ENCODE results near the gene CNTNAP2. TPM values are rescaled to one million over a fixed set of nuclear protein-coding genes. Genes with fewer than 3 reads are reported as not detected.

CNTNAP2 gene
- total RNA-seq, 1 donor from 2014 or later = 0.27 TPM

DNA sequence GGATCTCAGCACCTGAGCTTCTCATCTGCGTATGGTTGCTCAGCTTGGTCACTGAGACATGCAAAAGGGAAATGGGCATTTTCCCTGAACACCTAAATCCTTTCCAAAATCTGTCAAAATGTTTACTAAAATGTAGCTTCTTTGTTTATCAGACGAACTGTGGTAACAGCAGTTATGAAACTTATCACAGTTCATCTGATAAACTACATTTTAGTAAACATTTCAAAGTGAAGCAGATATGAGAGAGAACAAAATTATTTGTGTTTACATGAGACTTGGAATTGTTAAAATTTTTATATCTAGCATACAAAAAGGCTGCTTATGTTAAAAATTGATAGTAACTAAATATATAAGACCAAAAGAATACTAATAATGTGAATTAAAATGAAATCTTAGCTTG, 1900.5 kb downstream of the CNTNAP2 start:
- Mint-ChIP-seq H3K4me1 (ENCODE audit: low read depth) (no peaks in the 10 kb centered on the region), H3K36me3 (ENCODE audit: low read depth) (no peaks in the 10 kb centered on the region), H3K4me3 (ENCODE audit: unreplicated experiment) (no peak overlapping the region), H3K9me3 (ENCODE audit: low read depth) (no peaks in the 10 kb centered on the region), H3K27me3 (ENCODE audit: low read depth) (peaks cover 5% of the 10 kb centered on the region), H3K27ac (ENCODE audit: unreplicated experiment) (no peak overlapping the region)
- DNase-seq (ENCODE audit: low spot score) = no peak
- TF ChIP-seq CTCF (IDR thresholded peaks at IDR 0.05) = no peak

- Mint-ChIP-seq H3K36me3 (ENCODE audit: low read depth) (no peaks in the 10 kb centered on the region), H3K27ac (ENCODE audit: unreplicated experiment) (no peak overlapping the region), H3K4me3 (ENCODE audit: unreplicated experiment) (no peak overlapping the region), H3K4me1 (ENCODE audit: low read depth) (no peaks in the 10 kb centered on the region), H3K9me3 (ENCODE audit: low read depth) (no peaks in the 10 kb centered on the region), H3K27me3 (ENCODE audit: low read depth) (peaks cover 5% of the 10 kb centered on the region)
- no peak for TF ChIP-seq CTCF (IDR thresholded peaks at IDR 0.05)
- DNase-seq (ENCODE audit: low spot score) = no peak
Observed at GRCh38 chr7:148020679-148021078, 1904.1 kb downstream of the CNTNAP2 start.

DNA sequence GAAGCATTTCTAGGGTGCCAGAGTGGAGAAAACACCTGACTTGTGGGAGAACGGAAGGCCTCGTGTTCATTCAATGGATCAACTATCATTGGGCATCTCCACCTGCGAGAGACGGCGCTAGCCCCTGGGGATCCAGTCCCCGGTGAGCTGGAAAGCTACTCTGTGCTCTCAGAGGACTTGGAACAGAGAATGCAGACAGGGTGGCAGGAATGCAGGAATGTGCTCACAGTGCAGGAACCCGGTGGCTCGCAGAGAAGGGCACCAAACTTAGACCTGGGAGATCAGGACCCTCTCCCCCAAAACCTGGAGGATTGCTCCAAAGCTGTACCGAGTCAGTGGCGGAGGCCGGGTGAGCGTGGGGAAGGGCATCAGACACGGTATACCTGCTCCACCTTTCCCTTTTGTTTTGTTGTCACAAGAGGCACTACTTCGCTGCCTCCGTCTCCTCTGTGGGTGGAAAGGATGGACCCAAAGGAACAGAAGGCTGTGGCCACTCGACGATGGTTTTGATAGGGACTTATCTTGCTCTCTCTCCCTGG, 1905.0 kb downstream of the CNTNAP2 start:
- Mint-ChIP-seq H3K4me3 (ENCODE audit: unreplicated experiment) (no peak overlapping the region), H3K4me1 (ENCODE audit: low read depth) (no peaks in the 10 kb centered on the region), H3K36me3 (ENCODE audit: low read depth) (no peaks in the 10 kb centered on the region), H3K27me3 (ENCODE audit: low read depth) (peaks cover 1% of the 10 kb centered on the region), H3K9me3 (ENCODE audit: low read depth) (no peaks in the 10 kb centered on the region), H3K27ac (ENCODE audit: unreplicated experiment) (no peak overlapping the region)
- DNase-seq (ENCODE audit: low spot score) = no peak
- no peak for TF ChIP-seq CTCF (IDR thresholded peaks at IDR 0.05)

- TF ChIP-seq CTCF (IDR thresholded peaks at IDR 0.05) = no peak
- H3K9me3 Mint-ChIP-seq (ENCODE audit: low read depth) = no peaks in the 10 kb centered on the region
- H3K27ac Mint-ChIP-seq (ENCODE audit: unreplicated experiment) = no peak overlapping the region
Observed at GRCh38 chr7:148022832-148023231, 1906.2 kb downstream of the CNTNAP2 start.

DNA sequence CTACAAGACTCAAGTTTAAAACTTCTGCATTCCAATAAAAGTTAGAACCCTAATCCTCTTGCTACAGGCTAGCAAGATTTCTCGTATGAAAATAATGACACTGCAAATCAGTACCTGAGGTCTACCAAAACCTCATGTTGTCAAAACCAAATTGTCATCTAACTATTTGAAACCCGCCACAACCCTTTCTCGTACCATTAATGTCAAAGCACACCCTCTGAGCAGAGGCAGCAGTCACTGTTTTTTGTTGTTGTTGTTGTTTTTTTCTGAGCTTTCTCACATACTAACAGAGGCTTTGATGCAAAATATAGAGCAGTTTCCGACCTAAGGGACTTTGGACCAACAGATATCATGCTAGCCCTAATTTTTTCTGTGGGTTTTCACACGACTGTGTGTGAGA, 1910.1 kb downstream of the CNTNAP2 start:
- no peaks in the 10 kb centered on the region for H3K9me3 Mint-ChIP-seq (ENCODE audit: low read depth)
- H3K27me3 Mint-ChIP-seq (ENCODE audit: low read depth) = no peaks in the 10 kb centered on the region
- no peak overlapping the region for H3K4me3 Mint-ChIP-seq (ENCODE audit: unreplicated experiment)

More at GRCh38 chr7:148022832-148023231, 1906.2 kb downstream of the CNTNAP2 start:
- Mint-ChIP-seq H3K4me1 (ENCODE audit: low read depth) (no peaks in the 10 kb centered on the region), H3K36me3 (ENCODE audit: low read depth) (no peaks in the 10 kb centered on the region), H3K4me3 (ENCODE audit: unreplicated experiment) (no peak overlapping the region), H3K27me3 (ENCODE audit: low read depth) (no peaks in the 10 kb centered on the region)
- no peak for DNase-seq (ENCODE audit: low spot score)

More for the DNA sequence above, 1910.1 kb downstream of the CNTNAP2 start:
- no peak for DNase-seq (ENCODE audit: low spot score)
- Mint-ChIP-seq H3K4me1 (ENCODE audit: low read depth) (no peaks in the 10 kb centered on the region), H3K36me3 (ENCODE audit: low read depth) (no peaks in the 10 kb centered on the region), H3K27ac (ENCODE audit: unreplicated experiment) (no peak overlapping the region)
- TF ChIP-seq CTCF (IDR thresholded peaks at IDR 0.05) = no peak
